GM21529 (cell line): Measurements from ENCODE around the gene ZNF358.
A peak's percentile ranks its signal among the peaks of the same experiment; 100 is the strongest.

ENCODE experiments used
- ATAC-seq: cut with Tn5 transposase; IDR thresholded peaks from one replicate; pipeline ENCODE4 v1.9.1; 2021; ENCODE audit not compliant: unreplicated experiment

Gene ZNF358

DNA sequence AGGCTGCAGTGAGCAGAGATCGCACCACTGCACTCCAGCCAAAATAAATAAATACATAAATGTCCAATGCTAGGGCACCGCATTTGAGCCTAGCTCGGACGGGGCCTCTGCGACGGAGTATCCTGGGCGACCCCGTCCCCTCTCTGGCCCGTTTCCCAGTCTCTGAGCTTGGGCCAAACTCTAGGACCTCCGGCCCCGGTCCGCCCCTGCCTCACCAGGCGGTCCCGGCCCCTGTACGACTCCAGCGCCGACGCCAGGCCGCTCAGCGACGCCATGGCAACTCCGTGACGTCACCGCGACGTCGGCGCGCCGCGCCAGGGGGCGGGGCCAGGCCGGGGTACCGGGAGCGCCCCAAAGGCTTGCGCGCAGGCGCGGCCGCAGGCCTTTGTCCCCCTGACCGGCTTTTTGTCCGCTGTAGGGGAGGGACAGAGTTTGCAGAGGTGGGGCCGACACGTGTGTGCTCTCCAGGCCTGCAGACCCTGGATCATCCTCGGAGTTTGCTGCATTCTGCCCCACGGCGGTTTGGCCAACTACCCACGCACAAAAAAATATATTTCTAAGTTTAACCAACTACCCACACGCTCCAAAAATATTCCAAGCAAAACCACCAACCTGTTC is 27.1 kb upstream of the ZNF358 start, which contains the start of gene PEX11G:
PEX11G (minus strand) TSS at position 300 of the 618 bp plus-strand sequence; CDS start at position 275, 25 bp downstream.
- ATAC-seq, result peak; percentile 74

DNA sequence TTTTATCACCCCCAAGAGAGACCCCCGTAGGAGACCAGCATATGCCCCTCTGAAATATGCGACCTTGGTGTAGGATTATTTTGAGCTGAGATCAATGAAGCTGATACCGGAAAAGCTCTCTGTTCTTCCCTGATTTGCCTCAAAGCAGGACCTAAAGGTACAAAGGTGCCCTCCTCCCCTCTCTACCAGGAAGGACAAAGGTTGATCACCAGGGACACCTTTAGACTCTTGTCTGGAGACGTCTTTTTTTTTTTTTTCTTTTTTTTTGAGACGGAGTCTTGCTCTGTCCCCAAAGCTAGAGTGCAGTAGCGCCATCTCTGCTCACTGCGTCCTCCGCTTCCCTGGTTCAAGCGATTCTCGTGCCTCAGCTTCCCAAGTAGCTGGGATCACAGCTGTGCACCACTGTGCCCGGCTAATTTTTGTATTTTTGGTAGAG is 26.3 kb upstream of the ZNF358 start:
- ATAC-seq, result no peak

GRCh38 chr19:7492142-7492541 is 23.8 kb upstream of the ZNF358 start:
- no peak for ATAC-seq

DNA sequence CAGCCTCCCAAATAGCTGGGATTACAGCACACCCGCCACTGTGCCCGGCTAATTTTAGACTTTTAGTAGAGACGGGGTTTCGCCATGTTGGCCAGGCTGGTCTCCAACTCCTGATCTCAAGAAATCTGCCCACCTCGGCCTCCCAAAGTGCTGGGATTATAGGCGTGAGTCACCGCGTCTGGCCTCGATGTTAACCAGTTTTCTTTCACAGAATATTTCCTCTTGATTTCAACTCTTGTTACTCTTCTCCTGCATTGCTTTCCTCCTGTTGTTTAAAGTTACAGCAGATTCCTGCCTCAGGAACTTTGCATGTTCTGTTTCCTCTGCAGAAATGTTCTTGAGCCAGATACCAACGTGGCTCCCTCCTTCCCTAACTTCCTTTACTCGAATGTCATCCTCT is 23.3 kb upstream of the ZNF358 start:
- ATAC-seq, result no peak

DNA sequence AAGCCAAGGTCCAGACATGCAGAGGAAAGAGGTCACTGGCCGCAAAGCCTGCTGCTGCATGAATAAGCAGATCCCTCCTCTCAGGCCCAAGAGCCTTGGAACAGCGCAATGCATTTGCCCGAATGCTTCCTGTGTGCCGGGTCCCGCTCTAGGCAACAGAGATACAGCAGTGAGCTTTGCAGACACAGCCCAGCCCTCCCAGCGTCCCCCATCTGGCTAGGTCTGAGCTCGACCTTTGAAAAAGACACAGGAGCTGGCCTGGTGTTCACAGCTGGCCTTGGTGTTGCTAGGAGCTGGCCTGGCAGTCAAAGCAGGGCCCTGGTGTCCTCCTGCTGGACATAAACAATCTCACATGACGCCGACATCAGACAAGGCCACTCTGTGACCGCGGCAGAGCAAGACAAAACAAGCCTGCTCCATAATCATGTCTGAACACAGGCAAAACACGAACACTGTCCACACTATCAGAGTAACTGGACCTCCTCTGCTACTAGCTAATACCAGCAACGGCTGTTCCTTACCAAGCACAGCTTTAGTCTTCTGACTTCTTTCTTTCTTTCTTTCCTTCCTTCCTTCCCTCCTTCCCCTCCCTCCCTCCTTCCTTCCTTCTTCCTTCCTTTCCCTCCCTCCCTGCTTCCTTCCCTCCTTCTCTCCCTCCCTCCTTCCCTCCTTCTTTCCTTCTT is 21.3 kb upstream of the ZNF358 start:
- no peak for ATAC-seq

DNA sequence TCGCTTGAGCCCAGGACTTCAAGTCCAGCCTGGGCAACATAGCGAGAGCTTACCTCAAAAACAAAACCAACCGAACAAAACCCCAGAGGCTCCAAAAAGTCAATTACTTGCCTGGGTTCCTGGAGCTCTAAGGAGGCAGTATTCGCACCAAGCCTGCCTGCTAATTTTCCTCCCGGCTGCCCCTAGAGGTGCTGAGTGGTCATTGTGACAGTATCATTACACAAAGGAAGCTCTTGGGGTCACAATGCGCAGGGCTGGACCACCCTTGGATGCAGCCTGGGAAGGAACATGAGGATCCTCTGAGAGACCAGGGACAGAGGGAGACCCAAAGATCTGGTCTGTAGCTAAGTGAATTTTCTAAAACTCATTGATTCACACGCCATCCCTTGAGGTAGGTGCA is 18.6 kb upstream of the ZNF358 start:
- no peak for ATAC-seq

- no peak for ATAC-seq
These were observed 15.0 kb upstream of the ZNF358 start for GRCh38 chr19:7500811-7501450.

GRCh38 chr19:7502552-7502951 is 13.4 kb upstream of the ZNF358 start:
- no peak for ATAC-seq

DNA sequence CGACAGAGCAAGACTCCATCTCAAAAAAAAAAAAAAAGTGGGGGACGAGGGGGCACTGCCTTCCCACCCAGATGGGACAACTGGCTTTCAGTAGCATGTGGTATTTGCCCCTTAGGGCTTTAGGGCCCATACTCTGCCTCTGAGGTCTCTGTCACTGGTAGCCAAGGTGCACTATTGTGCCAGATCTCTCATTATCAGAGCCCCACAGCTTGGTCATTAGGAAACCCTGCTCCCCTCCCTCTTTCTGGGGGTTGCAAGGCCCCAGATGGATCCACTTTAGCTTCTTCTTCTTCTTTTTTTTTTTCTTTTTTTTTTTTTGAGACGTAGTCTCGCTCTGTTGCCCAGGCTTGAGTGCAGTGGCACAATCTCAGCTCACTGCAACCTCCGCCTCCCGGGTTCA is 11.2 kb upstream of the ZNF358 start:
- no peak for ATAC-seq

DNA sequence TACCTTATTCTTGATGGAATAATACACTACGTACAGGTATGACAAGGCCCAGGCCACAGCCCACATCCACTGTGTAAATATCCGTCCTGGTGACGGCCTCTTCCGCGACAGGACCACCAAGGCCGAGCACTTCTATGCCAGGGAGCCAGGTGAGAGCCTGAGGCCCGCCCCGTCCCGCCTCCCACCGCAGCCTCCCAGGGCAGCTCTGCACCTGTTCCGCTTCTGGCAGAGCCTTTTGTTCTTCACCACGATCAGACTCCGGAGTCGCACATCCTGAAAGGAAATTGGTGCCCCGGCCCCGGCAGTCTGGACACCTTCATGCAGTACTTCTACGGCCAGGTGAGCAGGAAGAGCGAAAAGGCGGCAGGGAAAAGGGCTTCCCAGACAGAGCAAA is 10.6 kb upstream of the ZNF358 start:
- no peak for ATAC-seq

- no peak for ATAC-seq
These were observed 10.1 kb upstream of the ZNF358 start for GRCh38 chr19:7505682-7506384.

GRCh38 chr19:7506385-7507328 is 9.2 kb upstream of the ZNF358 start:
- ATAC-seq, result no peak

DNA sequence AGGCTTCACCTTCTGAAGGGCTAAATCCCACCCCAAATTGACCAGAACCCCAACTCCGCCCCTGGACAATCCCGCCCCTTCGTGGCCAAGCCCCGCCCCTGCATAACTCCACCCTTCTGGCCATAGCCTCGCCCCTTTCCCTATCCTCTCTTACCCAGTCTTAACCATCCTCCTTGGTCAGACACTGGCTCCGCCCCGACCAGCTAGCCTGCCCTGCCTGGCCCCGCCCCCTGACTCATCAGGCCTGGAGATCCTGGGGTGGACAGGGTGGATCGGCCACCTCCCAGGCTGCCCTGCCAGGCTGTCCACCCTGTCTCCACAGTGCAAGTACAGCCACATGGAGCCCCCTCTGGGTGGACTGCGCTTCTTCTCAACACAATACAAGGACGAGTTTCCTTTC is 8.0 kb upstream of the ZNF358 start:
- ATAC-seq, result no peak

DNA sequence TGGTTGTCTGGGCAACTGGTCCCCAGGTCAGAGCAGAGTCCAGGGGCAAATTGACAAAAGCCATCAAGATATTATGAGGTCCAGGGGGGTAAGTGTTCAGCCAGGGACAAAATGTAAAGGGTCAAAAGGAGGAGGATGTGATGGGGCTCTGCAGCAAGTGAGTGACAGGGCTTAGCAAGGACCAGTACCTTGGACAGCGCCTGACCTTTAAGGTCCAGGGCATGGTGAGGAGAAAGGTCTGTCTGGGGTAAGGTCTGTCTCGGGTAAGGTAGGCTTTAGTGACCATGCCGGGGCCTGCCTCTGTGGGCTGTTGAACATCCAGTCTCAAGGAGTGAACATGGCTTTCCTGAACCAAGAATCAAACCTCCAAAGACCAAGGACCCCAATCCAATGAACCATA is 6.3 kb upstream of the ZNF358 start:
- no peak for ATAC-seq

DNA sequence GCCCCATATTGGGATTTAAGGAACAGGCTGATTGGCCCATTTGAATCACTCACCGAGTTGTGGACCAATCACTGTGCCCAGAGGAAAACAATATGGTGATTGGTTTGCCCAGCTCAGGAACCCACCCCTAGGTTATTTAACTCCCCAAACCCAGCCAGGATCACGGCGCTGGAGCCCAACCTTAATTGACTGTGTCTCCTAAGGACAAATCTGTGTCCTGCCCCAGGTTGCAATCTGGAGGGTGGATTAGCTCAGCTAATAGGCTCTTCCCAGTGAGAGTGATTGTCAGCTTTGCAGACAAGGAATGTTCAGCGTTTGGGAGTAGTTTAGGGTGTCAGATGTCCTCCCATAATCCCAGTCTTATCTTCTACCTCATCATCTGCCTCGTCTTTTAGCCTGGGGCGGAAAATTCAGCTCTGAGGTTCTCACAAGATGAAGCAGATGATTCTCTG is 3.5 kb upstream of the ZNF358 start:
- ATAC-seq, result no peak

DNA sequence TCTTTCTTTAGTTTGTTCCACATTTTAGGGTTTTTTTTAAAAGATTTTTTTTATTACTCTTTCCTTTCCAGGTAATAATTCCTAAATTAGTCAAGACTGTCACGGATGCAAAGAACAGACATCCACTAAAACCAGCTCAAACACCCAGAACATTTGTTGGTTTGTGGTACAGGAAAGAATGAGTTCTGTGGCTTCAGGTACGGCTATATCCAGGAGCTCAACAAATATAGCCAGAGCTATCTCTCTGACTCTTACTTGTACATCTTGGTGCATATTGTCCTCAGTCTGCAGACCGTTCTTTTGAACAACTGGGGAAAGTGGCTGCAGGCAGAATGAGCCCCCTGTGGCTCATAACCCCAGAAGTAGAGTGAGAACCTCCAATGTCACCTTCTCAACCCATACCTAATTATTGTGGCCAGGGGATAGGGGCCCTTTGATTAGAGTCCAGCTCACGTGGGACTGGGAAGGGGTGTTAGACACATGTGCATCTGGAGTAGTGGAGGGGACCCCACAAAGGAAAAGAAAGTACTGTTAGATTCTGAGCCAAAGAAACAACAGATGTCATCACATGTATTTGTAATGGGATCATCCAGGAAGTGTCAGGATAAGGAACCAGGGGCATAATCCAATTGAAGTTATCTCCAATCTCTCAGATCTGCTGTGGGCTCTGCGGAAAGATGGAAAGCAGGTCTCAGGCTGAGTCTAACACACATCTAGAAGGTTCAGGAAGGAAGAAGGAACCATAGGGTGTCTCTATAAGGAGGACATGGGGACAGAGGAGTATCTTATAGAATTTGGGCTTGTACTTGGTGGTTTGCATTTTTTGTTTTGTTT is 1.9 kb upstream of the ZNF358 start:
- no peak for ATAC-seq

- ATAC-seq, result no peak
These were observed 726 bp upstream of the ZNF358 start for GRCh38 chr19:7515110-7515644.

DNA sequence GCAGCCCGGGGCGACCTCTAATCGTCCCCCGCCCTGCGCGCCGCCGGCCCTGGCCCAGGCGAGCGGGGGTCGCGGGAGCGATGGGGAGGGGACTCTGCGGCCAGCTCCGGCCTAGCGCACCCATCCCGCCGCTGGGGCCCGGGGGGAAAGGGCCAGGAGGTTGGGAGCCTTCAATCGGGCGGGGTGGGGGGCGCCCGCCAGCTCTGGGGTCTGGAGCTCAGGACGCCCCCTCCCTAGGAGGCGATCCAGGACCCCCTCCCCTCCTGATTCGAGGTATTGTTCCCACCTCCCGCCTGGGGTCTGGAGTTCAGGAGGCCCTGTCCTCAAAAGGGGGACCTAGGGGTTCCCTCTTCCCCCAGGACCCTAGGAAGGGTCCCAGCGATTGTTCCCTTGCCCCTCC is 430 bp downstream of the ZNF358 start:
- no peak for ATAC-seq

DNA sequence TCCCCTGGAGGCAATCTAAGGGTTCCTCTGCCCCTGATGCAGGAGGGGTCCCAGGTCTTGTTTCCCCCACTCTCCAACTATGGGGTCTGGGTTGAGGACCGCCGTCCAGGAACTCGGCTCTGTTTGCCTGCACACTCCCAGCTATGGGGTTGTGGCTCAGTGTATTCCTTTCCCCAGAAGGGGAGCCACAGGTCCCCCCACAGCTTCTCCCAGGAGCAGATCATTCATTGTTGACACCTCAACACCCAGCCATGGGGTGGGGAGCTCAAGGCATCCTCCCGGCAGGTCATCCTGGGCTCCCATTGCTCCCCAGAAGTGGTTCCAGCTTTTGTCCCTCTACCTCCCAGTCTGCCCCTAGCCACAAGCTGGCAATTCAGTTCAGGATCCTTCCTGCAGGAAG is 975 bp downstream of the ZNF358 start:
- no peak for ATAC-seq
